Stimulated activated CD4-positive, alpha-beta T cell treated with anti-CD3 and anti-CD28 coated beads, Interleukin-1b, Interleukin-23, amount 100 ng/mL, for 24 hours (primary cell): Measurements from ENCODE around the gene KLHL29.

ENCODE experiments used
- DNase-seq, 4 experiments: peaks; one replicate each; pipeline ENCODE4 v3.0.0-alpha.2; 2020; ENCODE audit warnings: low read depth in 4 of 4, low spot score in 1 of 4

Gene KLHL29

DNA sequence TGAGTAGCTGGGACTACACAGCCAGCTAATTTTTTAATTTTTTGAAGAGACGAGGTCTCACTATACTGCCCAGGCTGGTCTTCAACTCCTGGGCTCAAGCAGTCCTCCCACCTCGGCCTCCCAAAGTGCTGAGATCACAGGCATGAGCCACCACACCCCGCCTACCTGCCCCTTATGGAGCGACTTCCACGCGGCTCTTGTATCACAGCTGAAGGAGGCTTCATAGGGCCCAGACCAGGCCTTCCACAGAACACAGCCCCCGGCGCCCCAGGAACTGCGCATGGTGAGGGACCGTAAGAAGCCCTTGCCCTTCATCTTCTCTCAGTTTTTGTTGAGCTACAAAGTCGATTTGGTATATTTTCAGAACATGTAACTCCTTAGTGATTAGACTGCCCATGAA, 220.3 kb downstream of the KLHL29 start:
- DNase-seq: no peak

DNA sequence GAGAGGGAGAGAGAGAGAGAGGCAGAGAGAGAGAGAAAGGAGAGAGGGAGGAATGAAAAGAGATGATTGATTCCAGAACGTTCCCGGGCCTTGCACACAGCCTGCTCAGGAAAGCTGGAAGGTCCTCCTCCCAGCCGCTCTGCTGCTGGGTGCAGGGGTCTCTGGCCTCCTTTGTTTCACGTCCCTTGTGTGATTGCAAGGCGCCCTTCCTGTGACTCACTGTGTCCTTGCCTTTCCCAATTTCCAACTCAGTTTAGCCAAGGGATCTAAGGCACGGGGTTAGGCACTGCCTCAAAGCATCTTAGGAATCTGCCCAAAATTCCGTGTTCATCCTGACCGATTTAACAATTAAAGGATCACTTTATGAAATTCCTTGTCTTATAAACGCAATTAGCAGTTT, 221.2 kb downstream of the KLHL29 start:
- no peak for DNase-seq

DNA sequence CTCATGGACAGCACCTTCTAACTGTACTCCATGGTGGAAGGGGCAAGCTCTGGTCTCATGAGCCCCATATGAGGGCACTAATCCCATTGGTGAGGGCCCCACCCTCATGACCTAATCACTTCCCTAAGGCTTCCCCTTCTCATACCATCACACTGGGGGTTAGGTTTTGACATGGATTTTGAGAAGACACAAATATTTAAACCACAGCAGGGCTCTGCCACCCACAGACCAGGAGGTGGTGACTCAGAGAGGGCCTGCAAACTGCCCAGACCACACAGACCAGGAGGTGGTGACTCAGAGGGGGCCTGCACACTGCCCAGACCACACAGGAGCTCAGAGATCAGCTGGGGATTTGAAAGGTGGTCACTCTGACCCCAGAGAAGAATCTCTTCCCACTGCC, 222.0 kb downstream of the KLHL29 start:
- no peak for DNase-seq

DNA sequence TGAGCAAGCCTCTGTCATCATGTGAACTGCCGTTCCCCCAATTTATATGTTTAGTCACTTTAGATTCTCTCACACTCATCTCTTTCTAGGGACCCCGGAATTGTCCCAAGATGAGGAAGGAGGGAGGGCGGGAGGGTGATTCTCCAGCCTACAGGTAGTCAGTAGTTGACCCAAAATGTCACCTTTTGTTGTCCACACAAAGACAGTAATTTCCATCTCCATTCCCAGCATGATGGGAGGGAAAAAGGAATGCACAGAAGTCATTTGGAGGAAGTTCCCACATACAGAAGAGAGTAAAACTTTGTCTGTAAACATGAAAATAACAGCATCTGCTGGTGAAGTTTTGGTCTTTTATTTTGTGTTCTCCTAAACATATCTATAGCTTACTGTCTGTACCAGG, 222.9 kb downstream of the KLHL29 start:
- DNase-seq: no peak

DNA sequence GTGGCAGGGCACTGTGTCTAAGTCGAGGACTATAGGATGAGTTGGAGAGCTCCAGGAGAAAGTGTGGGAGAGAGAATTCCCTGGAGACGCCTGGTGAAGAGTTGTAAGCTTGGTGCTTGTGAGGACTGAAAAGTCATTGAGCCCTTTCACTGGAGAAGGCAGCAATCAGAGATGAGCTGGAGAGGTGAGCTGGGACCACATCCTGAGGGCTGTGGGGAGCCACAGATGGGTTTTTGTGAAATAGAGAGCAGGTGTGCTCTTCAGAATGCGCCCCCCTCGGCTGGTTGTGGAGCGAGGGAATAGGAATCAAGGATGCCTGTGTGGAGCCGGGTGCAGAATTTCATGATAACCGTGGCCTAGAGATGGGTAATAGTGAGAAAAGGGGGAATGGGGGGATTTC, 224.3 kb downstream of the KLHL29 start:
- no peak for DNase-seq

DNA sequence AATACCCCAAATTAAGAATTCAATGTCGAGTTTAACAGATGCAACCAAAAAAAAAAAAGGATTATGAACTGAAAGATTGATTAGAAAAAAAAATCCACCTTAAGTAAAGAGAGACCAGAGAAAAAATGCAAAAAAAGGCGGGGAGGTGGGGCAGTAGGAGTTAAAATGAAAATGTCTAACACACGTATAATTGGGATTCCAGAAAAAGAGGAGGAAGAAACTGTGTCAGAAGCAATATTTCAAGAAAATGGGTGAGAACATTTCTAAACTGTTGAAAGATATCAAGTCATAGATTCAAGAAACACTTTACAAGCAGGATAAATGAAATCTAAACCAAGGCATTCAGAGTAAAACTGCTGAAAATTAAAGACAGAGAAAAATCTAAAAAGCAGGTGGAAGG, 226.9 kb downstream of the KLHL29 start:
- no peak for DNase-seq

DNA sequence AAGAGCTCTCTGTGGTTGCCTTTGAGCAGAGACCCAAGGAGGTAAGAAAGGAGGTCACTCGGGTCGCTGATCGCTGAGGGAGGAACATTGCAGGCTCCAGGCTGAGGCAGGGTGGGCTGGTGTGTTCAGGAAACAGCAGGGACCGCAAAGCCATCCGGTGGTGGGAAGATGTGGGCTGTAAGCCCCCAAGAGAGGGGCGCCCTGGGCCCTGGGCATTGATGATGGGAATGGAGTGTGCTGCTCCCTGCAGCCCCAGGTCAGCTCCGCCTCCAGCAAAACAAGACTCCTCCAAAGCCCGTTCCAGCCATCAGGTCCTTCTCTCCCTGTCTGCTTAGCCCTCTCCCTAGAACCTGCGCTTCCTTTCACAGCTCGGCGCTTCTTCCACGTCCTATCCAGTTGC, 229.7 kb downstream of the KLHL29 start:
- DNase-seq: no peak

DNA sequence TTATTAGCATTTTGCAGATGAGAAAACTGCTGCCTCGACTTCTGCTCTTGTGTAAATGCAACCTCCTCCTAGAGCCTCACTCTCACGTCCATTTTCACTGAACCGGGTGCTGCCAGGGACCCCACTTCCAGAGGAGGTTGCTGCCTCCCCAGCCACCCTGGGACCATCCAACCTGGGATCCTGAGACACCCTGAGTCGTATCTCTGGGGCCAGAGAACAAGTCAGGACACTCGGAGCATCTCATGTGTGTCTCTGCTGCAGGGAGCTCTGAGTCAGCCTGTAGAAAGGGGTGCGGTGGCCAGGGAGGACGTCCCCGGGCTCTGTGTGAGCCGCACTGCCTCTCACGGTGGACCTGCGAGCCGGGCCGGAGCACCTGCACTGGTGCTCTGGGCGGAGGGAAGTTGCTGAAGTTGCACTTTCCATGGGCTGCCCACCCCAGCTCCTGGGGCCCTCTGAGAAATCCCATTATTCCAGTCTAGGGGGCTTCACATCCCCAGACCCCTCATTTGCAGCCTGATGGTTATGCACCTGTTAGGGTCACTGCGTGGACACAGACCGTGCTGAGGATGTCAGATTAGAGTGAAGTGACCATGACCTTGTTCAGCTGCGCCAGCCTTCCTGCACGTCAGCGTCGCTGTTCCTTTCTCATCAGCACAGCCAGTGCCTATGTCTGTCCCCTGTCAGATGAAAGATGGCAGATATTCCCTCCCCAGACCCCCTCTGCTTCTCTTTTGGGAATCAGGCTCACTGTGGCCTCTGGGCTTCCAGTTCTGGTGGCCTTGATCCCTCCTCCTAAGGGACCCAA, 230.4 kb downstream of the KLHL29 start:
- DNase-seq: no peak

DNA sequence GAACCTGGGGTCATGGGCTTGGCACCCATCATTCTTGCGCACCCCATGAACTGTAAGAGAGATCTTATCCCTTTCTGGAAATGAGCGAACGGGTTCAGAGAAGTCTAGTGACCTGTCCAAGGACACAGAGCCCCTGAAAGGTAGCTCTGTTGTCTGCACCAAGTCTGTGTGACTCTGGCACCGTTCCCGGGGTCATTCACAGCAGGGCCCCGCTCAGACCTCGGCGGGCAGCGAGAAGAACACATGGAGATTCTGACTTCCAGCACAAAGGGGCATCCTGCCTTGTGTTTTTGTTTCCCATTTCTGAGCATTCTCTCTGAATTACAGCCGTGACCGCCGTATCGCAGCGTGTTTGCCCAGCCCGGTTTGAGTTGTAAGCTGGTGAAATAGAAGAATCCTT, 231.7 kb downstream of the KLHL29 start:
- DNase-seq: no peak

DNA sequence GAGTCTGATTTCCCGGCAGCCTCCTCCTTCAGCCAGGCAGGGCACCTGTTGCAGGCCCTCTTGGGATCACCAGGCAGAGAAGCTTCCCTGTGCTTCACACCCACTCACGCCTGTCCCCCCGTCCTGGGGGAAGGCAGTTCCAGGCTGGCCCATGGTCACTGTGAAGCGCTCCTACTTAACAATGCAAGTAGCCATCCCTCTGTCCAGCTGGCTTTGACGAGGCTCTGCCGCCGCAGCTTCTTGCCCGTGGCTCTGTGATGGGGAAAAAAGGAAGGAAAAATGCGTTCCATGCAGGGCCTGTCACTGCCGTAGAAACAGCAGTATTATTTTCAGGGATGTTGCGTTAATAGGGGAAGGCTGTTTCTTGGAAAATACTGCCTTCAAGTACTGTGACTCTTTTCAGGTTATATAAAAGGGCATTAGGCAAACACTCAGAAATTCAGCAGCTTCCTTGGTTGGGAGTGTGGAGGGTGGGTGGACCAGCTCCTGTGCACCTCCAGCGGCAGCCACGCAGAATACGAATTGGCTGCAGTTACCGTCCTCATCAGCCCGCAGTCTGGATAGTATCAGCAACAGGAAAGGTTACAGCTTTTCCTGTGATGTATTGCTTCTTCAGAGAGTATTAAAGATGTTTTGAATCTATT, 232.3 kb downstream of the KLHL29 start:
- no peak for DNase-seq

DNA sequence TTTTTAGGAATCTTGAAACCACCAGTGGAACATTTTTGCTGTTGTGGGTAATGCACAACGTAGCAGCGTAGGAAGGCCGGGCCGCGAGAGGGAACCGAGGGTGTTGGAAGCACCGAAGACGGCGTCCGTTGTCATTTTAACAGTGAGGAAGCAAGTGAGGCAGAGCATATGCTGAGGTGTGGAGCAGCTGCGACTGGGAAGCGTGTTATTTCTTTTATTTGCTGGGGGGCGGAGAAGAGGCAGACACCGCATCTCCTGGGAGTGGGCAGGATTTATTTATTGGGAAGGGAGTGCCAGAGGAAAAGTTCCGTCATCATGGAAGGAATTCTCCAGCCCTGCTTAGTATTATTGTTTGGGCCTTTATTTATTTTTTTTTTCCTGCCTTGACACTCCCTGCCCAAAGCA, 232.8 kb downstream of the KLHL29 start:
- no peak for DNase-seq

DNA sequence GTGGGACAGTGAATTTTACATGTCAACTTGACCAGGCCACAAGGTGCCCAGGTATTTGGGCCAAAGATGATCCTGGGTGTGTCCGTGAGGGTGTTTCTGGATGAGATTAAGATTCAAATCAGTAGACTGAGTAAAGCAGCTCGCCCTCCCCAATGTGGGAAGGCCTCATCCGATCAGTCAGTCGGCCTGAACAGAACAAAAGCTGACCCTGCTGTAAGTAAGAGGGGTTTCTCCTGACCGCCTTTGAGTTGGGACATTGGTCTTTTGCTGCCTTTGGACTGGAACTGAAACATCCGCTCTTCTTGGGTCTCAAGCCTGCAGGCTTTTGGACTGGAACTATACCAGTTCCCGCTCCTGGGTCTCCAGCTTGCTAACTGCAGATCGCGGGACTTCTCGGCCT, 233.3 kb downstream of the KLHL29 start:
- no peak for DNase-seq

DNA sequence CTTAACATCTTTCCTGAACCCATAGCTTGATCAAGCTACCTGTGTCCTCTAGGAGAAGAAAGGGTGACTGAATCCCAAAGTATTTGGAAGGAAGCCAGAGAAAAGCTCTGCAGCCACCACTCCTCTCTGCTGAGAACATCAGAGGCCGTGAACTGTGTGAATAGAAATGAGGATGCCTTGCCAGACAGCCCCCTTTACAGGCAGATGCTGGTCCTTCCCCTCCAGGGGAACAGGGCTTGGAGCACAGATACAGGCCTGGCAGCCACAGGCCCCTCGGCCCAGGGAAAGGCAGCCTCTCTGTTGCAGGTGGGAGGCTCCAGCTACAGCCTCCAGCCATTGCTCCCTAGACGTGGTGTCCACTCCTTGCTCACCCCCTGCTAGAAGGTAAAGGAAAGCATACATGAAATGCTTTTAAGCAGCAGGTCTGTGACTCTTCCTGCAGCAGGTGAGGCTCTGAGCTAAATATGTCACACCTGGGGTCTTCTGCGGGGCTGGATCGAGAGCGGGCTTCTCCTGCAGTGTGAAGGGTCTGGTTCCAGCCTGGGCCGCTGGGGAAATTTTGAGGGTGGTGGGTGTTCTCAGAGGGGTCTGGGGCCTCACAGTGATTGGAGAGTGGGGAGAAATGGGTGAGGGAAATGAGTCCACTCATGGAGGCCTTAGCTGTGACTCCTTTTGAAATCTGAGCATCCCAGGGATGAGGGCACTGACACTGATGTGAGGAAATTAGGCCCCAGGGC, 234.0 kb downstream of the KLHL29 start:
- DNase-seq: no peak

DNA sequence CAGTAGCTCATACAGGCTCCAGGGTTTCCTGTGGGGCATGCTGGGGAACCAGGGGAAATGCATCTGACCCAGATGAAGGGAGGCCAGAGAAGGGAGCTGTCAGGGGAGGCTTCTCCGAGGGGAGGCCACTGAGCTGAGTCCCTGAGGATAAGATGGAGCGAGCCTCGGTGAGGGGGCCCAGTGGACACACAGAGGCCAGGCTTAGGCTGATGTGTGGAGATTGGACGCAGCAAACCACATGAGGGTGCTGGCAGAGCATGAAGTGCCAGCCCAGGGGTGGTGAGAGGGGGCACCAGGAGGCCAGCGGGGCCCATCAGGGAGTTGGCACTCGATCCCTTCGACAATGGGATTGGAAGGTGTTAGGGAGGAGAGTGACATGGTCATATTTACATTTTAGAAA, 235.0 kb downstream of the KLHL29 start:
- DNase-seq: no peak

DNA sequence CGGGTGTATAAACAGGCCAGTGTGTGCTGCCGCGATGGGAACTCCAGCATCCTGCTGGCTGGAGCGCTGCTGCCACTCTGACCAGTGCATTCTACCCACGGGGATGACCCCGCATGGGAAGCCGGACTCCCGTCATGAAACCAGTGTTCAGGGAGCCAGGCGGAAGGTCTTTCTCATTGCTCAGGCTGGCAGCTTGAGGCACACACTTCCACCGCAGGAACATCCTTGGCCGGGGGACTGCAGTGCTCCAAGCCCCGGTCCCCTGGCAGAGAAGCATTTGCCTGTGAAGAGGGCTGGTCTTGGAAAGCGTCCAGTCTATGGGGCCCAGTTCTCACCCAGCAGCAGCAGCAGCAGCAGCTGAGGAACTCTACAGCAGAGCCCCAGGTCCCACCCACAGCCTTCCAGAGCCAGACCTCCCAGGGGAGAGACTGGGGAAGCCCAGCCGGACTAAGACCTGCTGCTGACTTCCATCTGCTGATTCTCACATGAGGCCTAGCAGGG, 235.9 kb downstream of the KLHL29 start:
- no peak for DNase-seq

DNA sequence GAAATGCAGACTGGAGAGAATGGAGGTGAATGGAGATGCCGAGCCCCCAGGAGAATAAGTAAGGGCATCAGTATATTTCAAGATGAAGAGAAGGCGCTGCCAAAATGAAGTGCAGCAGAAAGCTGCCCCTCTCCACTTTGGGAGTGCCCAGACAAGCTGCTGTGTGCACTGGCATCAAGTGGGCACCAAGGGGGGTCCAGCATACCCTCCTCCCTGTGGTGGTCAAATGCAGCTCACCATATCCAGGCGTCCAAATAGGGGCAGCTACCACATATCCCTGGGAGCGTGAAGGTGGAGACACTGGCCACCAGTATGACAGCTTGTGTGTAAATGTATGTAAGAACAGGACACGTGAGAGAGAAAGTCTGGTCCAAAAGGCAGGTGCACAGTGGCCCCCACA, 236.6 kb downstream of the KLHL29 start:
- no peak for DNase-seq

DNA sequence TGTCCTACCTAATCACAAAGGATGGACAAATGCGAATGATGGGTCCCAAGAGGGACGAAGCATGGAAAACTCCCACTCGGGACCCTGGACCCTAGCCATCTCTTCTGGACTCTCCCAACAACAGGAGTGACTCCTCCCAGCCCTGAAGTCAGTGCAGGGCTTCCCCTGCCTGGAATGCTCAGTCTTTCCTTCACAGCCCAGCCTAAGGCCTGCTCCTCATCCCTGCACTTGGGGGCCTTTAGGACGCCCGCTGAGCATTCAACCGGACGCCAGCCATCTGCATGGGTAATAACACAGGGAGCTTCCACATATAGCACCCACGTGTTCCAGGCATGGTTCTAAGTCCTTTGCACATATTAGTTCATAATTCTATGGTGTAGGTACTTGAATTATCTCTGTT, 237.5 kb downstream of the KLHL29 start:
- no peak for DNase-seq

DNA sequence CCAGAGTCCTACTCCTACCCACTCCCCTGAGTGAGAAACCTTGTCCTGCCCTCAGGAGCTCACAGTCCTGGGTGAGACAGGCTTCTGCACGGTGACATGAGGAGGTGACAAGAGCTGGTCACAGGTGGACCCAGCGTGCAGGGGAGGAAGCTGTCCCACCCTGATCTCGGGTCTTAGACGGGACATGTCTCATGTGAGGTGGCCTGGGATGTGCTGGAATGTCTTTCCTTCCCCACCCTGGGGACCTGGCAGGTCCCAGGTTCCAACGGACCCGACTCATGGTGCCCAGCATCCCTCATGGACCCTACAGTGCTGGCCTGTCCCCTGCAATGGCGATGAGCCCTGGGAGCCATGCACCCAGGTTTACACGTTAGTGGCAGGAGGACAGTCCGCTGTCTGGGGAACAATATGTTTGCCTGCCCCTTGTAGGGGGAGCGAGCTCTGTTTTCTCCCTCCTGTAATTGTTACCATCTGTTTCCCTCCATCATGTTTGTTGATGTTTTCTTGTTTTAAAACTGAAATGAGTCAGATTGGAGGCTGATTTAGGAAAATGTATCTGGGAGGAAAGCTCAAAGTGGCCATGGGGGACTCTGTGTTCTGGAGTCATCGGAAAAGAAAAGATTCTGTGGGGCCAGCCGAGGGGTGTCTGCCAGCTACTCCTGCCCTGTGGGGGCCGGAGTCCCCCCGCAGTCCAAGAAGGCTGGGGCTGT, 238.1 kb downstream of the KLHL29 start:
- no peak for DNase-seq

DNA sequence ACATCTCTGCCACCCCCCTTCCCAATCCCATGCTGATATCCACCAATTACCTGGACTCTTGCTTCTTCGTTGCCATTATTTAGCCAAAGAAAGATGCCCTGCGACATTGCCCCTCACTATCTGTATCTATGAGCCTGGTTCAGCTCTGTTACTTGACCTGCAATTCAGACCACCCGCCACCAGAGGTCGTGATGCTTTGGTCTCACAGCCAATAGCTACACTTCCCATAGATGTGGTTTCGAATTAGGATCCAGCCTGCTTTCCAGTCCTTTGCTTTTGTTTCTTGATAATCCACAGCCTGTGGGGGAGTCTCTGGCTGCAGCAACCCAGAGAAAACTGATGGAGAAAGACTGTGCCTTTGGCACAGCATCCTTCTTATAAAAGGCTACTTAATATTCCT, 239.4 kb downstream of the KLHL29 start:
- DNase-seq: peak in 1 of 4 experiments; percentile 17

DNA sequence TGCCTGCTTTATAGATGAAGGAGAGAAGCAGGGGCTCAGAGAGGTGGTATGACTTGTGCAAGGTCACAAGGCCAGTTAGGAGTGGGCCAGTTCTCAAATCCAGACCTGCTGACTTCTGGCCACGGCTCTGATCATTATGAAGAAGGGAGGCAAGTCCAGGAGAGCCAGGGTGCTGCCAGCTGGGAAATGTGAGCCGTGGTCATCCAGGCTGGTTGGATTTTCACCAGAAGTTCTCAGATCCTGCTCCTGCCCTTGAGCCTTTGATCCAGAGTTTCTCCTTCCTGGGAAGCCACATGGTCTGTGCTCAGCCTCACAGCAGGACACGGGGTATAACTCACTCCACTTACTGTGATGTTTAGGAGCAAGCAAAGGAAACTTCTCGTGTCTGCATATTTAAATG, 239.9 kb downstream of the KLHL29 start:
- no peak for DNase-seq

DNA sequence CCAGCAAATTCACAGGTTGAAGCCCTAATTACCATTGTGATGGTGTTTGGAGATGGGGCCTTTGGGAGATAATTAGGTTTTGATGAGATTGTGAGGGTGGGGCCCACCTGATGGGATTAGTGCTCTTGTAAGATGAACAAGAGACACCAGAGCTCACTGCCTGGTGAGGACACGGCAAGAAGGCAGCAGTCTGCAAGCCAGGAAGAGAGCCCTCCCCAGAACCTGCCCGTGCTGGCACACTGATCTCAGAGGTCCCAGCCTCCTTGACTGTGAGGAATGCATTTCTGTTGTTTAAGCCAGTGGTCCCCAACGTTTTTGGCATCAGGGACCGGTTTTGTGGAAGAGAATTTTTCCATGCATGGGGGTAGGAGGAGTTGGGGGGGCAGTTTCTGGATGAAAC, 240.7 kb downstream of the KLHL29 start:
- no peak for DNase-seq
